GM21447 (cell line): ENCODE measurements around the gene EPHB4.
"Not testable (repeated sequence)": the region's sequence is repeated elsewhere in the genome, so short reads cannot be mapped to it uniquely, and the experiment has no call there.

ENCODE experiments used
- ATAC-seq: cut with Tn5 transposase; IDR thresholded peaks from one replicate; pipeline ENCODE4 v1.9.1; 2021; ENCODE audit not compliant: unreplicated experiment

The EPHB4 gene

DNA sequence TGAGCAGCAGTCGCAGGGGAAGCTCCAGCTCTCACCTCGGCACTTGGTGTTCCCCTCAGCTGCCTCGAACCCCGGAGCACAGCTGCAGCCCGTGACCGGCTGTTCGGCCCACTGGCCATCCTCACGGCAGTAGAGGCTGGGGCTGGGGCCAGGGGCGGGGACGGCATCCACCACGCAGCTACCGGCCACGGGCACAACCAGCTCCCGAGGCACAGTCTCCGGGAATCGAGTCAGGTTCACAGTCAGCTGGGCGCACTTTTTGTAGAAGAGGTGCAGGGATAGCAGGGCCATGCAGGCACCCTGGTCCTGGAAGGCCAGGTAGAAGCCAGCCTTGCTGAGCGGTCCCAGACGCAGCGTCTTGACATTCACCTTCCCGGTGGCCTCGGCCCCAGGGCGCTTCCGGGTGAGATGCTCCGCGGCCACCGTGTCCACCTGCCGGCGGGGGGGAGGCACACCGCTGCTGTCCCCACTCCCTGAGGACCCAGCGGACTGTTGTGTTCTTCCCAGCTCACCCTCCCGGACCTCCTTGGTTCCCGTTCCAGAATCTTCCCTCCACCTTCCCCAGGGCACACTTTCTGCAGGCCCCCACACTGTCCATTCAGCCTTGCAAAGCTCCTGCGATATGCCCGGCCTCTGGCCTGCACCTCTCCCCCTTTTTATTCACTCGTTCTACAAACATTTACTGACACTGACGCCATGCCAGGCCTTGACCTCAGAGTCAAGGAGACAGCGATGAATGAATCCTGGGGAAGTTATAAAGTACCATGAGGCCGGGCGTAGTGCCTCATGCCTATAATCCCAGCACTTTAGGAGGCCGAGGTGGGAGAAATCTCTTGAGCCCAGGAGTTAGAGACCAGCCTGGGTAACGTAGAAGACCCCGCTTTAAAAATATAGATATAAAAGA, 4.8 kb downstream of the EPHB4 start:
- no peak for ATAC-seq

DNA sequence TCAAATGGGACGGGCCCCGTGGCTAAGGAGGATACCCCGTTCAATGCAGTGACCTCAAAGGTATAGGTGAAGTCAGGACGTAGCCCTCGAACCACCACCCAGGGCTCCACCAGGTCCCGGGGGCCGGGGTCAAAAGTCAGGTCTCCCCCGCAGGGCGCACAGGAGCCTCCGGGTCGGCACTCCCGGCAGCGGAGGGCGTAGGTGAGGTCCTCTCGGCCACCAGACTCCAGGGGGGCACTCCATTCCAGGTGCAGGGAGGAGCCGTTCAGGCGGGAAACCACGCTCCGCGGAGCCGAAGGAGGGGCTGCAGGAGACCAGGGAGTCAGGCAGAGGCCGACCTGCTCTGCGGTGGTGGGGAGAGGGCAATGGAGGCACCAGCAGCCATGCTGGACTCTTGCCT, 7.7 kb downstream of the EPHB4 start:
- no peak for ATAC-seq

DNA sequence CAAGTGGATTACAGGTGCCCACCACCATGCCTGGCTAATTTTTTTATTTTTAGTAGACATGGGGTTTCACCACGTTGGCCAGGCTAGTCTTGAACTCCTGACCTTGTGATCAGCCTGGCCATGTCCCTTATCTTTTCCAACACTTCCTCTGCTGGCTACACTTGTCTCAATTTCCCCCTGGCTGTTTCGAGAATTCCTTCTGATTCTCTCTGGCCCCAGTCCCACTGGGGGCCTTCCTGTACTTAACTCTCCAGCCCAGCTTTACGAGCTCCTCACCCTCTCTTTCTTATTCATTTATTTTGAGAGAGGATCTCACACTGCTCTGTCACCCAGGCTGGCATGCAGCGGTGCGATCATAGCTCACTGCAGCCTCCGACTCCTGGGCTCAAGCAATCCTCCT, 8.5 kb downstream of the EPHB4 start:
- ATAC-seq = no peak

DNA sequence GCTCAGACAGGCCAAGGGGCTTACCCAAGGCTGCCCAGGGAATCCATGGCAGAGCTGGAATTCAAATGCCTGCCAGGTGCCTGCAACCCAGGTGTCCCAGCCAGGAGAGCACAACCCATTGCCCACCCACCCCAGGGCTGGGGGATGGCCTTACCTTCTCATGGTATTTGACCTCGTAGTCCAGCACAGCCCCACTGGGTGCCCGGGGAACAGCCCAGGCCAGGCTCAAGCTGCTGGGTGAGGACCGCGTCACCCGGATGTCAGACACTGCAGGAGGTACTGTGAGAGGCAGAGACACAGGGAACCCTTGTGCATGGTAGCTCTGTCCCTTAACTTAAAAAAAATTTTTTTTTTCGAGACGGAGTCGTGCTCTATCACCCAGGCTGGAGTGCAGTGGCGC, 9.0 kb downstream of the EPHB4 start:
- ATAC-seq = no peak

DNA sequence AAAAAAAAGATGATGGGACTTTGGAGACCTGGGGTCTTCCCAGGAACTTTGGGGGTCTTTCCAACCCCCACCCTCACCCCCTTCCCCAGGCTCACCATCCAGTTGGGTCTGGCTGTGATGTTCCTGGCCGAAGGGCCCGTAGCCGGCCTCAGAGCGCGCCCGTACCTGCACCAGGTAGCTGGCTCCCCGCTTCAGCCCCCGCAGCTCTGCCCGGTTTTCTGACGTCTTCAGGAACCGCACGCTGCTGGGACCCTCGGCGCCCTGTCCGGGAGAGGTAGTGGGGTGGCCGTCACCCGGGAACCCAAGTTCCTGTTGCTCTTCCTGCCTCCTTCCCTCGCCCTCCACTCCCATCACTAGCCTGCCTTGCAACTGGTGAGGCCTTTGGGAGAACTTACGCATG, 10.2 kb downstream of the EPHB4 start:
- no peak for ATAC-seq

DNA sequence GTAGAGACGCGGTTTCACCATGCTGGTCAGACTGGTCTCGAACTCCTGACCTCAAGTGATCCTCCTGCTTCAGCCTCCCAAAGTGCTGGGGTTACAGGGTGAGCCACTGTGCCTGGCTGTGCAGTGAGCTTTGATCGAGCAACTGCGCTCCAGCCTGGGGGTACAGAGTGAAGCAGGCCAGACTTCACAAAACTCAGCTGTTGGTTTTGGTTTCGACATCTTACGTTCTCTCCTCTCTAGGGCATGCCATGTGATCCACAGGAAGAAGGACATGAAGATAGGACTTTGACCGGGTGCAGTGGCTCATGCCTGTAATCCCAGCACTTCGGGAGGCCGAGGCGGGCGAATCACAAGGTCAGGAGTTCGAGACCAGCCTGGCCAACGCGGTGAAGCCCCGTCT, 10.8 kb downstream of the EPHB4 start:
- not testable (repeated sequence) for ATAC-seq

DNA sequence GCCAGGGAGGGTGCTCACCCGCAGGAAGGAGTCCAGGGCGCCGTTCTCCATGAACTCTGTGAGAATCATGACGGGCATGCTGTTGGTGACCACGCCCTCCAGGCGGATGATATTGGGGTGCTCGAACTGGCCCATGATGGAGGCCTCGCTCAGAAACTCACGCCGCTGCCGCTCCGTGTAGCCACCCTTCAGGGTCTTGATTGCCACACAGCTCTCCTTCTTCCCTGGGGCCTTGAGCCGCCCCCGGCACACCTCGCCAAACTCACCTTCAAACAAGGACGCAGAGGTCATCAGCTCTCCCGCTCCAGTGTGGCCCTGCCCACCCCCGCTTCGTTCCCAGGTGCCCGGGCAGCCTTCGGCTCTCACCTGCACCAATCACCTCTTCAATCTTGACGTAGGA, 14.6 kb downstream of the EPHB4 start:
- no peak for ATAC-seq

DNA sequence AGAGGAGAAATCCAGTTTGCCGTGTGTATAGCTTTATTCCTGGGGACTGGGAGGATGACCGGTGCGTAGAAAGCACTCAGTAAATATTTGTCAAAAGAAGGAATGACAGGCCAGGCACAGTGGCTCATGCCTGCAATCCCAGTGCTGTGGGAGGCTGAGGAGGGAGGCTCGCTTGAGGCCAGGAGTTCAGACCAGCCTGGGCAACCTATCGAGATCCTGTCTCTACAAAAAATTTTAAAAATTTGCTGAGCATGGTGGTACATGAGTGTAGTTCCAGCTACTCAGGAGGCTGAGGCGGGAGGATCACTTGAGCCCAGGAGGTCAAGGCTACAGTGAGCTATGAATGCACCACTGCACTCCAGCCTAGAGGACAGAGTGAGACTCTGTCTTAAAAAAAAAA, 15.8 kb downstream of the EPHB4 start:
- no peak for ATAC-seq

DNA sequence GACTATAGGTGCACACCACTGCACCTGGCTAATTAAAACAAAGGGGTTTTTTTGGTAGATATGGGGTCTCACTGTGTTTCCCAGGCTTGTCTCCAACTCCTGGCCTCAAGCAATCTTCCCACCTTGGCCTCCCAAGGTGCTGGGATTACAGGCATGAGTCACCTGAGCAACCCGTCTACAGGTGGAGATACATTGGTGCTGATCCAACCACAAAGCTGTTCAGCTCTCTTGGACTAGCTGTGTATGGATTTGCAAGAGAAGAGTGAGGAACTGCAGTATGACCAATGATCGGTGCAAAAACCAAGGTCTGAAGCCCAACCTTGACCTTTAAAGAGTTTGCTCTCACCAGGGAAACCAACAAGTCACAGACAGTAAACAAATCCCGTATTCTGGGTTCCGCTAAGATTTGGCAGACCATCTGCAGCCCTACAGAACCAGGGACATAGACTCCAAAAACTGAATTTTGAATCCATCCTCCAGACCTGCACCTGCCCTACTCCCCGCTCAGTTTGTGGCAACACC, 18.9 kb downstream of the EPHB4 start:
- ATAC-seq = no peak

DNA sequence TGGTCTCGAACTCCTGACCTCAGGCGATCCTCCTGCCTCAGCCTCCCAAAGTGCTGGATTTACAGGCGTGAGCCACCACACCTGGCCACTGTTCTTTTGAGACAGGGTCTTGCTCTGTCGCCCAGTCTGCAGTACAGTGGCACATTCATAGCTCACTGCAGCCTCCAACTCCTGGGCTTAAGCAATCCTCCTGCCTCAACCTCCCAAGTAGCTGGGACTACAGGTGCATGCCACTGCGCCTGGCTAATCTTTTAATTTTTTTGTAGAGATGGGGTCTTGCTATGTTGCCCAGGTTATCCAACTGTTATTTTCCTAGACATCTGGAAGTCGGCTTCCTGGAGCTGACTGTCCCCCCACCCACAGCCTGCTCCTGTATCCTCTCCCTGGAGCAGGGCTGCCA, 20.4 kb downstream of the EPHB4 start:
- not testable (repeated sequence) for ATAC-seq

DNA sequence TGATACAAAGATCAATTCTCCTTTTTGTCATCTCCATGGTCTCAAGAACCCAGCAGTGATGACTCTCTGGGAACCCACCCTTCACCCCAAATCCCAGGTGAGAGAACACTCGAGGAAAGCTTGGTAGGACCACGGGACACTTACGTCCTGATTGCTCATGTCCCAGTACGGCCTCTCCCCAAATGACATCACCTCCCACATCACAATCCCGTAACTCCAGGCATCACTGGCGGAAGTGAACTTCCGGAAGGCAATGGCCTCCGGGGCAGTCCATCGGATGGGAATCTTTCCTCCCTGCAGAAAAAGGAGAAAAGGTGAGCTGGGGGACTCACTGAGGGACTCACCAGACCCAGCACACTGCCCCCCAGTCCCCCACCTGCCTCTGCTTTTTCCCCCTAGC, 21.0 kb downstream of the EPHB4 start:
- no peak for ATAC-seq

DNA sequence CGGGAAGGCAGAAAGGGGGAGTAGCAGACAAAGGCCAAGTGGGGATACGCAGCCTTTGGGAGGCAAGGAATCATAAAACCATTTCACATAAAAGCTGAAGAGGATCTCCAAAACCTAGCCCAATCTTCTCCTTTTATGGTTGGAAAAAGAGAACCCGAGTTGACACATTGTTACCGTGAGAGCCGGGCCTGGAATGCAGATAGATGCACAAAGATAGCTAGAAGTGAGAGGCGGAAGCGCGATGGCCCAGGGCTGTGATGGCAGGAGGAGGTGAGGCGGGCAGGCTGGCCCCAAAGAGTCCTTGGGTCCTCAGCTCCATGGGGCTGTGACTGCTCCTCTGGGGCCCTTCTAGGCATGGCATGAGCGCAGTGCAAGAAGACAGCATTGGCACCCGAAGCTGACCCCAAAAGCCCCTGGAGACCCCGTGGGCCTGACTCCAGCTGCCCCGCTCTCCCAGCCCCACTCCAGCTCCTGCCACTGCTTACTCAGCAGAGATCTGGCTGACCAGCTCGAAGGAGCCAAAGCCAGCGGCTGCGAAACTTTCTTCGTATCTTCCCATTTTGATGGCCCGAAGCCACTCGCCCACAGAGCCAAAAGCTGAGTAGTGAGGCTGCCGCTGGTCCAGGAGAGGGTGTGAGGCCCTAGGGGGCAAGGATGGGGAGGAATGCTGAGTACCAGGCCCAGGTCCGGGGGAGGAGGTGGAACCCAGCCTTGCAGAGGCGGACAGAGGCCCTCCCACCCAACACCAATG, 22.5 kb downstream of the EPHB4 start:
- no peak for ATAC-seq

DNA sequence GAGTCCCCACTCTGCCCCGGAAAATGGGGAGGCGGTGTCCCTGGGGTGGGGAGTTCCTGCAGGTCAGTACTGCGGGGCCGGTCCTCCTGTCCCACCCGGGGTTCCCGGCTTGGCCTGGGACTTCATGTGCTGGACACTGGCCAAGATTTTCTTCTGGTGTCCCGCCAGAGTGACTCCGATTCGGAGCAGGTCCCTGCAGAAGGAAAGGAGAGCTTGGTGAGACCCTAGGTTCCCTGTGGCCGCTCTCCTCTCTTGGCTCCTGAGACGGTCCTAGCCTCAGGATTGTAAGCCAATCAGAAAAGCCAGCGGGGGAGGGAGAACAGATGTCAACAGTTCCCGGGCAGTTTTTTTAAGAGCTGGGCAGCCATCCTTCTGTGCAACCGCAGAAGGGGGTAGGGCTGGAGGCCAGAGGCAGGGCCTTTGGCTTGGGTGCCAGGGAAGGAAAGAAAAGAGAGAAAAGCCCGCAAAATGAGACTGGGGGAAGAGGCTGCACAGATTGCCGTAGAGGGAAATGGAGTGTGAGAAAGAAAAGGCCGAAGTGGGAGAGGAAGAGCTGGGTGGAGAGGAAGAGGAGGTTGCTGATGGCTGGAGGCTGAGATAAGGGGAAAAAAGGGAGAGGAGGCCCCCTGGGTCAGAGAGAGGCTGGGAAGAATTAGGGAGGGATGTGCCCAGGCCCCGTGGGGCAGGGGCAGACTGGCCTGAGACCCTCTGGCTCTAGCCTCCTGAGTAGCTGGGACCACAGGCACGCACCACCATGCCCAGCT, 23.7 kb downstream of the EPHB4 start:
- peak; percentile 96 for ATAC-seq

DNA sequence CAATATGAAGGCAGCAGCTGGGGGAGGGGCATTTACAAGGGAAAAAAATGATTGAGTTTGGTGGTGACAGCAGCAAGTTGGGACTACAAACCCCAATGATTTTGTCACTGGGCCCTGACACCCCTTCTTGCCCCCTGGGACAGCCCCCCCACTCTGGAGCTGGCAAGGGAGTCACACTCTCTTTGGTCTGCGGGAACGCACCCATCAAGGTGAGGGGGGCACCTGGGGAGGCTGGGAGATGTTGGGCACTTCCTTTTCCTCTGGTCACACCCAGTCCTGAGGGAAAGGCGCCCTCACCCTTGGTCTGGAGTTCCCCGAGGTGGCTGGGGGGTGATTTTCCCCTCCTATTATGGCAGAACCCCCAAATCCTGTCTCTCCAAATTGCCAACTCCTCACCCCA, 24.4 kb downstream of the EPHB4 start:
- ATAC-seq = peak; percentile 11

DNA sequence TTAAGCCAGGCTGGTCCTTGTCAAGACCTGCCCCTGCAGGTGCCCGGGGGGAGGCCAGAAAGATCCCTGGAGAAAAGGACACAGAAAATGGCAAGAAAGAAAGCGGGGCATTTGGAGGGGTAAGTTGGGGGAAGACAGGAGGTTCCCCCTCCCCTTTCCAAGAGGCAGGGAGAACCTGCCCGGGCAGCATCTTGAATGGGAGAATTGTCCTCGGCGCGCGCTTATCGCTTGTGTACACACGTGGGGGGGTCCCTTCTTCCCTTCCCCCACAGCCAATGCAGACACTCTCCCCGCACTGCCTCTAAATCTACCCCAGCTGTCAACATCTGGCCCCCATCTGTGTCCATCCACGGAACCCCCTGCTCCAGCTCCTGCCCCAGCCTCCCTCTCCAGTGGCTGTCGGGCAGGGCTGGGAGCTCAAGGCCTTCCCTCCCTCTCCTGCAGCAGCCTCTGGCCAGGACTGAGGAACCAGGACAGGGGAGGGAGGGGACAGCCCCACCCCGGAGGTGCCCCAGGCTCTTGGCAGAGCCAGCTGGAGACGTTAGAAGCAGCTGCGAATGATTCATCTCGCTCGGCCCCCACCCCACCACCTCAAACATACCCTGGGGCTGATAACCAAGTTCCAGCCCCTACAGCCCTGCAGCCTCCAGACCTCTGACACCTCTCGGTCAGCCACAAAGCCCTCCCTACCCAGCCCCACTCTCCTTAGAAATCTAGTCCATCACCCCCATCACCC, 25.3 kb downstream of the EPHB4 start:
- no peak for ATAC-seq

DNA sequence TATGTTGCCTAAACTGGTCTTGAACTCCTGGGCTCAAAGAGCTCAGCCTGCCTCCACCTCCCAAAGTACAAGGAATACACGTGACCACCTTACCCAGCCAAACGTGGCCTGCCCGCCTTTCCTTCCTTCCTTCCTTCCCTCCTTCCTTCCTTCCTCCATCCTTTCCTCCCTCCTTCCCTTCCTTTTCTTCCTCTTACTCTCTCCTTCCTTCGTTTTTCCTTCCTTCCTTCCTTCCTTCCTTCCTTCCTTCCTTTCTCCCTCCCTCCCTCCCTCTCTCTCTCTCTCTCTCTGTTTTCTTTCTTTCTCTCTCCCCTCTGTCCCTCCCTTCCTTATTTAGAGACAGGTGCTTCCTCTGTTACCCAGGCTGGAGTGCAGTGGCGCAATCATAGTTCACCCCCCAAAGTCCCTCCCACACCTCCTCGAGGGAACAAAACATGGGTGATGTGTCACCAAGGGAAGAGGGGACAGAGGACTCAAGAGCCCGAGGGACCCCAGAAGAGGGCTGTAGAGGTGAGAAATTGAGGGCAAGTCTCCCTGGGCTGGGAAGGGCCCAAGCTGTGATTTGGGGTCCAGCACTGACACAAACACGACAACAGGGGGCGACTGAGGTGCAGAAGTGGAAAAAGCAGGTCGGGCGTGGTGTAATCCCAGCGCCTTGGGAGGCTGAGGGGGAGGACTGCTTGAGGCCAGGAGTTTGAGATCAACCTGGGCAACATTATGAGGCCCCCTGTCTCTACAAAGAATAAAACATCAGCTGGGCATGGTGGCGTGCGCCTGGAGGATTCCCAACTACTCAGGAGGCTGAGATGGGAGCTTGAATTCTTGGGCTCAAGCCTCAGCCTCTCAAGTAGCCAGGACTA, 28.1 kb downstream of the EPHB4 start:
- ATAC-seq = no peak

DNA sequence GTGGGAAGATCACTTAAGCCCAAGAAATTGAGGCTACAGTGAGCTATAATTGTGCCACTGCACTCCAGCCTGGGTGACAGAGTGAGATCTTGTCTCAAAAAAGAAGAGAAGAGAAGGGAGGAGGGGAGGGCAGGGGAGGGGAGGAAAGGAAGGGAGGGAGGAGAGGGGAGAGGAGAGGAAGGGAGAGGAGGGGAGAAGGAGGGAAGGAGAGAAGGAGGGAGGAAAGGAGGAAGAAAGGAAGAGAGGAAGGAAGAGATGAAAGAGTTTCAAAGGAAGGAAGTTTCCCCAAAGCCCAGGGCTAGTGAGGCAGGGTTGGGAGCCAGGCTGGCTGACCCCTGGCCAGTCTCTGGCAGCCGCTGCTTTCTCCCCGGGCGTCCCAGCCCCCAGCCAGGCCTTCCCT, 32.6 kb downstream of the EPHB4 start:
- ATAC-seq = no peak

DNA sequence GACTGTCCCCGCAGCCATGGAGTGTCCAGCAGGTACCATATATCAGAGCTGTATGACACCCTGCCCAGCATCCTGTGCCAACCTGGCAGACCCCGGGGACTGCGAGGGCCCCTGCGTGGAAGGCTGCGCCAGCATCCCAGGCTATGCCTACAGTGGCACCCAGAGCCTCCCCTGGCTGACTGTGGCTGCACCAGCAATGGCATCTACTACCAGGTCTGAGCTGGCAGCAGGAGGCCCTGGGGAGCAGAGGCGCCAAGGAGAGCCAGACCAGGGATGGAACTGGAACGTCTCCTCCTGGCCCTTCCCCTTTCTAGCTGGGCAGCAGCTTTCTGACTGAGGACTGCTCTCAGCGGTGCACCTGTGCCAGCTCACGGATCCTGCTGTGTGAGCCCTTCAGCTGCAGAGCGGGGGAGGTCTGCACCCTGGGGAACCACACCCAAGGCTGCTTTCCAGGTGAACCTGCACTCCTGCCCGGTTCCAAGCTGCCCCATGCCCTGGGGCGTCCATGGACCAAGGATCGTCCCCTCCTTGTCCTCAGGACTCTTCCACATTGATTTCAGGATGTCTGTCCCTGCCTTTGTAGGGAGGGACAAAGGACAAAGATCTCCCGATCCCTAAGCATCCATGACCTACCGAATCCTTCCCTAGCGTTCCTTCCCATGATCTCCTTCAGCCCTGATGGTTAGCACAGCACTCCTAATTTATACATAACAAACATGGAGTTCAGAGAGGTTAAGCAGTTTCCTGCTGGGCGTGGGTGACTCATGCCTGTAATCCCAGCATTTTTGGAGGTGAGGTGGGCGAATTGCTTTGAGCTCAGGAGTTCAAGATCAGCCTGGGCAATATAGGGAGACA, 33.3 kb downstream of the EPHB4 start:
- no peak for ATAC-seq
